ENCODE data around the gene THAP3. TPM values are rescaled to one million over a fixed set of nuclear protein-coding genes. Genes with fewer than 3 reads are reported as not detected.

THAP3 gene
- total RNA-seq, 4 donors from 2014 or later = 21.1 to 51.7 (median 33.7) TPM

- TF ChIP-seq, protein P1, sequence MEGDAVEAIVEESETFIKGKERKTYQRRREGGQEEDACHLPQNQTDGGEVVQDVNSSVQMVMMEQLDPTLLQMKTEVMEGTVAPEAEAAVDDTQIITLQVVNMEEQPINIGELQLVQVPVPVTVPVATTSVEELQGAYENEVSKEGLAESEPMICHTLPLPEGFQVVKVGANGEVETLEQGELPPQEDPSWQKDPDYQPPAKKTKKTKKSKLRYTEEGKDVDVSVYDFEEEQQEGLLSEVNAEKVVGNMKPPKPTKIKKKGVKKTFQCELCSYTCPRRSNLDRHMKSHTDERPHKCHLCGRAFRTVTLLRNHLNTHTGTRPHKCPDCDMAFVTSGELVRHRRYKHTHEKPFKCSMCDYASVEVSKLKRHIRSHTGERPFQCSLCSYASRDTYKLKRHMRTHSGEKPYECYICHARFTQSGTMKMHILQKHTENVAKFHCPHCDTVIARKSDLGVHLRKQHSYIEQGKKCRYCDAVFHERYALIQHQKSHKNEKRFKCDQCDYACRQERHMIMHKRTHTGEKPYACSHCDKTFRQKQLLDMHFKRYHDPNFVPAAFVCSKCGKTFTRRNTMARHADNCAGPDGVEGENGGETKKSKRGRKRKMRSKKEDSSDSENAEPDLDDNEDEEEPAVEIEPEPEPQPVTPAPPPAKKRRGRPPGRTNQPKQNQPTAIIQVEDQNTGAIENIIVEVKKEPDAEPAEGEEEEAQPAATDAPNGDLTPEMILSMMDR (IDR thresholded peaks at IDR 0.05; ENCODE audit: low read depth) = no peak
Observed at GRCh38 chr1:6652986-6653385, 28.3 kb downstream of the THAP3 start.

GRCh38 chr1:6653436-6654290 lies 29.0 kb downstream of the THAP3 start:
- TF ChIP-seq, protein P1 (IDR thresholded peaks at IDR 0.05; ENCODE audit: low read depth) = no peak

DNA sequence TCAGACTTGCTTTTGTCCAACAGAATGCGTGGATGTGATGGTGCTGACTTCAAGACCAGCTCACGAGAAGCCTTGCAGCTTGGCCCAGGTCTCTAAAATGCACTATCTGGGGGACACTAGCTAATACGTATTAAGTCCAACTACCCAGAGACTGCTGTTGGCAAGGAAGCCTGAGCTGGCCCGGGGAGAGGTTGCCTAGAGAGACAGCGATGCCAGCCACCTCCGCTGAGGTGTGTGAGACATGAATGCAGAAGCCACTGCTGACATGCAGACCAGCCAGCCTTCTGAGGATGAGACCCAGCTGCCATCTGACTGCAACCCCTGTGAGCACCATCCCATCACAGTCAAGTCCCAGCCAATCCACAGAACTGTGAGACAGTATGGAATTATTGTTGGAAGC lies 32.5 kb downstream of the THAP3 start:
- TF ChIP-seq, protein P1 (IDR thresholded peaks at IDR 0.05; ENCODE audit: low read depth) = no peak

- TF ChIP-seq, protein P1 (IDR thresholded peaks at IDR 0.05; ENCODE audit: low read depth) = no peak
Observed at GRCh38 chr1:6658359-6659060, 33.8 kb downstream of the THAP3 start.

DNA sequence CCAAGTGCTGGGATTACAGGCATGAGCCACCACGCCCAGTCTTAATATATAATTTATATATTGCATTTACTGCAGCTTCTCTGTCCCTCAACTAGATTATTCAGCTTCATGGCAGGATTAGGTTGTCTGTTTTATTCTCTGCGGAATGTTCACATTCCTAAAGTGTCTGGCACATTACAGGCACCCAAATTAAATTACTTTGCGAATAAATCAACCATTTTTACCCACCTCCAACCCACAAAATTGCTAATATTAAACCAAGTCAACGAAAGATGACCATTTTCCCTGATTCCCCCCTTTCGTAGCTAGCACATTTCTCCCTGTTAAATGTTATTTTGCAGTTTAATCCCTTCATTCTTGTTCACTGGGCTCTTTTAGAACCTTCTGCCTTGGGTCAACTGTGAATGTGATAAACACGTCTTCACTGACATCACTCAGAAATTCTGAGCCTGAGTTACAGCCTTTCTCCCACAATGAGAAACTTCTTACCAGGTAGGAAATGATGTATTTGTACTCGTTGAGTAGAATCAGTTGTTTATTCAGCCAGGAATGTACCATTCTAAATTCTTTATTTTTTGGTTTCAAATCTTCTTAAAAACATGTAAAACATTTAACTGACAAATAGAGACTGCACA lies 35.9 kb downstream of the THAP3 start:
- TF ChIP-seq, protein P1 (IDR thresholded peaks at IDR 0.05; ENCODE audit: low read depth) = no peak

- TF ChIP-seq, protein P1 (IDR thresholded peaks at IDR 0.05; ENCODE audit: low read depth) = no peak
Observed at GRCh38 chr1:6666696-6667095, 42.0 kb downstream of the THAP3 start.

- TF ChIP-seq, protein P1 (IDR thresholded peaks at IDR 0.05; ENCODE audit: low read depth) = no peak
Observed at GRCh38 chr1:6667139-6667538, 42.5 kb downstream of the THAP3 start.
